NCI-H1436 (cell line): ENCODE results near the gene FXYD2.
"Not testable (repeated sequence)": the region's sequence is repeated elsewhere in the genome, so short reads cannot be mapped to it uniquely, and the experiment has no call there.

Experiments
- DNase-seq: peaks from one replicate; lab custom pipeline; 2025; lab: John Stamatoyannopoulos, UW

FXYD2 gene

GRCh38 chr11:117824571-117825537 is at the start of gene FXYD2:
Gene FXYD2, minus strand, starts transcription at chr11:117824744. Its CDS starts 66 bp downstream, at chr11:117824678.
- DNase-seq, result no peak

DNA sequence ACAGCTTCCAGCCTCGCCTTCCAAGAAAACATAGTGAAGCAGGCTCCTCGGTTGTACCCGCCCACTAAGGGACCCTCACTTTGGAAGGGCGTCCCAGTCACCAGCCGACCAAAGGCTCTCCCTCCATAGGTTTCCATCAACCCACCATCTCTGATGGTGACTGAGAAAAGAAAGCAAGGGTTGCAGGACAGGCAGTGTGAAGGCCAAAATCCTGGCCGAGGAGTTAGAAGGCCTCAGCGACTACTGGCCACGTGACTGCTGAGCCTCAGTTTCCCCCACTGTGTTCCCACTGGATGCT is 49.2 kb upstream of the FXYD2 start:
- no peak for DNase-seq

DNA sequence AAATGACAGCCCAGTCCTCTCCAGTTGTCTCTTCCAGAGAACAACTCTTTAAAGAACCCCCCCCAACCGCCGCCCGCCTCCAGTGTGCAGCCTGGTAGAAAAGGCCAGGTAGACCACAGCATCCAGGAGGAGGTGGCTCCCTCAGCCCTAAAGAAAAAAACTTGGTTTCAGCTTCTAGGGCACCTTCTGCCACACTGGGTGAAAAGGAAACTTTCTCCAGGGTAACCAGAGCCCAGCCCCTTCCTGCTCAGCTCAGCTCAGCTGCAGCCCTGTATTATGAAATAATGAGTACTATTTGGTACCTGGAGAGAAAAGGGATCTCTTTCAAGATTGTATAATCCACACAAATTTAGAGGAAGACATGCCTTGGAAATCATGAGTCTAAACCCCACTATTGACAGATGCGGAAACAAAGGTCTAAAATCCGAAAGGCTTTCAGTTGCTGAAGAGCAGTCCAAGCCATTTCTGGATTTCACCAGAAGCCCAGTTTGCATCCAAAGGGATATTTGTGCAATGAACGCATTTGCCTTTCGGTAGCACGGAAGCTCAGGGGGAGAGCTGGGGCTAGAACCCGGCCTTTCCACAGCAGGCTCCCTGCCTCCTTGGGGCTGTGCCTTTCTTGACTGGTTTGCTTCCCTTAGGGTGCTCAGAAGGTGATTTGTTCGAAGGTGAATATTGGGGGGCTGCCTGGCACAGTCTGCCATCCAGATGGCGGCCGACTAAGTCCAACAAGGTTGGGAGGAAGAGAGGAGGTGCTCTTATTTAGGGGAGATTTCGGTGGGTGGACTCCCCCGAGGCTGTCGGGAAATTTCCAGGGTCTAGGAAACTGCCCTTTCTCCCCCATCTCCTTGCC is 48.7 kb upstream of the FXYD2 start:
- DNase-seq, result no peak

DNA sequence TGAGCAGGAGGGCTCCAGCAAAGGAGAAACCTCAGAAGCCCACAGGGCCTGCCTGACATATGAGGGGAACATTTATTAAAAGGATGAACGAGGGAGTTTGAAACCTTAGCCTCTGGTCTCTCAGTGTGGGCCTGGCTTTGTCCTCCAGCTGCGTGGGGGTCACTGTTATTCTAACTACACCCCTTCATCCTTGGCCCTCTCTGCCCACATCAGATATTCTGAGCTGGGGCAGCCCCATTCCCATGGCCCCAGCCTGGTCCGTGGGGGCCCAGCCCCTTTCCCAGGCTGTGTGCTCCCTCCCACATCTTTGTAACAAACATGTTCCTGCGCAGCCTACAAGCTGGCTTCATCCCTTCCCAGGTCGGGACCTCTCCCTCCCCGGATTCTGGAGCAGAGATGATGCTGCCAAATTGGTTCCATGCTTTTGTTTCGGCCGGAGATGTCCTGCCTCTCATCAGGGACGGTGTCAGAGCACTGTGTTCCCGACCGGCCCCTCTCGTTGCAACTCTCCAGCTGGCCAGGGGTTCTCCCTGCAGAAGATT is 47.9 kb upstream of the FXYD2 start:
- no peak for DNase-seq

DNA sequence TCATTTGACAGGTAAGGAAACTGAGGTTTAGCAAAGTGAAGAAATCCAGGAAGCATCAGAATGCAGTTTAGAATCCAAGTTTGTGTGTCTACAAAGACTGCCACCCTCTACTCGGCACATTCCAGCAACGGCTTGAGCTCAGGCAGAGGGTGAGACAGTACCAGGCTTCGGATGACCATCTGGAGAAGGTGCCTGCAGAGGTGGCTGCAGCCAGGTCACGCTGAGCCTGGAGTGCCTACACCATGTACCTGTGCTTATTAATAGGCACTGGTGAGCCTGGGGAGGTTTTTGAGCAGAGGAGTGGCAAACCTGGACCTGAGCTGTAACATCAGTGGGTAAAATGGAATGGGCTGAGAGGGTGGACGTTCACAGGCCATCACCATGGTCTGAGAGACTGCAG is 47.2 kb upstream of the FXYD2 start:
- DNase-seq, result no peak

GRCh38 chr11:117871160-117871559 is 46.6 kb upstream of the FXYD2 start:
- DNase-seq, result no peak

DNA sequence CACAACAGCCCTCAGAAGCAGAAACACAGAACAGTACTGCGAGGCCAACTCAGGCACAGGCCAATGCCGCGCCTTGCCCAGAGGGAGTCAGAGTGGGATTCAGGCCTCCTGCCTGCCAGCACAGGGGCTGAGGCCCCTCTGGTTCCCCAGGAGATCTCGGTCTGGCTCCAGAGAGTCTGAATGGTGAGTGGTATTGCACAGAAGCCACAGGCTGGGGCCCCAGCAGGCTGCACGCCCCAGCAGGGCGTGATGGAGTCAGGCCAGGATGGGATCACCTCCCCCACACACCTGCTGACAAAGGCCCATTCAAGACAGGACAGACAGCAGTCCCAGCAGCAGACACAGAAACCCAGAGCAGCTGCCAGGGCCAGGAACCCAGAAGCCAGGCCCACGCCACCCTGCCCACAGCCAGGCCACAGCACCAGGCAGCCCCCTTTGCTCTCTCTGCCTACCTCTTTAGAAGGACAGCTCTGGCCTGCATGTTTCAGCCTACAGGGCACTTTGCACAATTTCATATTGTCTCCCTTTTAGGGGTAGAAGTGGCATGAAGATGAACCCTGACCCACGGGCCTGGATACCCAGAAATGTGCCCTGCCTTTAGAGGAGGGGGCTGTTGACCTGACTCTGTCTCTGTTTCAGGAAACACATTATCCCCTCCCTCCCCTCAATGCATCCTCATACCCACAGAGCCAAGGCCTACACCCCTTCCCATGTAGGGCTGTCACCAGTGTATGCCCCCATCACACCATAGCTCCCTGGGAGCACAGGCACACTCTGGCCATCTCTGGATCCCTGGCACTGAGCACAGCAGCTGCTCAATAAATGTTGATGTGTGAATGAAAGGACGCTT is 45.8 kb upstream of the FXYD2 start:
- DNase-seq, result no peak

DNA sequence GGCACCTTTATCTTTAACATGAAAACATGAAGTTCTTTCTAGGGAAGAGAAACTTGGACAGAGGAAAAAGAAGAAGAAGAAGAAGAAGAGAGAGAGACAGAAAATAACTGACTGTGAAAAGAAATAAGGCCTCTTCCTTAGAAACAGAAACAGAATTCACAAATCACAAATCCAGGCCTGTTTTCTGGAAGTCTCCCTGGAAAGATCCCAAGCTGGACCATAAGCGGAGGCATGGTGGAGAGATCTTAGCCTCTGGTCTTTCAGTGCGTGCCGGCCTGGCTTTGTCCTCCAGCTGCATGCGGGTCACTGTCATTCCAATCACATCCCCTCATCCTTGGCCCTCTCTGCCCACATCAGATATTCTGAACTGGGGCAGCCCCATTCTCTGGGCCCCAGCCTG is 45.1 kb upstream of the FXYD2 start:
- no peak for DNase-seq

- peak; percentile 49 for DNase-seq
Observed at GRCh38 chr11:117868815-117869561, 44.4 kb upstream of the FXYD2 start.

- no peak for DNase-seq
Observed at GRCh38 chr11:117868088-117868487, 43.5 kb upstream of the FXYD2 start.

GRCh38 chr11:117866526-117866925 is 42.0 kb upstream of the FXYD2 start:
- DNase-seq, result no peak

GRCh38 chr11:117865546-117865945 is 41.0 kb upstream of the FXYD2 start:
- not testable (repeated sequence) for DNase-seq

GRCh38 chr11:117863383-117863782 is 38.8 kb upstream of the FXYD2 start:
- DNase-seq, result no peak

DNA sequence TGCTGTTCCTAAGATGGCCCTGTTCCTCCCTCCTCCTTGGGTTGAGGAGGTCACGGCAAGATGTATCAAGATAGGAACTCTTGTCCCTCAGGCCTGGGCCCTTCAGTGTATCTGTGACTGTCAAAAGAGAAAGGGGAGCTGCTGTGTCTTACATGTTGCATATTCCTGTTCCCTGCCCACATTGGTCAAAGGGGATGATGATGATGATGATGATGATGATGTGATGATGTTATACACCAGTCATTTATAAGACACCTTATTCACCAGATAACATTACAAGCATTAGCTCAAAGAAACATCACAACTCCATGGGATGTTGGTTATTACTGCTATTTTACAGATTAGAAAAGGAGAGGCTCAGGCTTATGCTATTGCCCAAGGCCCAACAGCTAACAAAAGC is 38.2 kb upstream of the FXYD2 start:
- DNase-seq, result no peak

DNA sequence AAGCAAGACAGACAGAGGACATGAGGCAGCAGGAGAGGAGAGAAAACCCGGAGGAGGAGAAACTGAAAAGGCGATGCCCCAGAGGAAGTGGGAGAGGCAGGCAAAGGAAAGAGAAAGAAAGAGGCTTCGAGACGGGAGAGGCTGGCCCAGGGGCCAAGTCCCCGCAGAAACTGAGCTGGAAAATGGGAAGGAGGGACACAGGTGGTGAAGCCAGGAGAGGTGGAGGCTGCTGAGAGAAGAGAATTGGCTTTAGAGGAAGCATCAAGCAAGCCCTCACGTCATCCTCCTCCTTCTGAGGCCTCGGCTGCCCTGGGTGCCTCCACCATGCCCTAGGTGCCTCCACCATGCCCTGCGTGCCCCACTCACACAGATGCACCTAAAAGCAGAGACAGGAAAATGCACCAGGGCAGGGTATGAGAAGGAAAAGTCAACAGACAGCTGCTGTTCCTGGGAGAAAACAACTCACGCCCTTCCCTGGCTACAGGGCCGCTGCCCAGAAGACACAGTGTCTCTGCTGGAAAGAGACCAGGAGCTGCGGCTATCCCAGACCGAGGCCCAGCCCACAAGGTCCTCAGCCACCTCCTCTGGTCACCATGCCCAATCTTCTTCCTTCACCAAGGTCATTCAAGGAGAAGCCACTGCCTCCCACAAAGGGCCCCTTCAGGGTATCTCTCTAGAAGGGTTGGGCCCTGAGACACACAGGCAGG is 37.6 kb upstream of the FXYD2 start:
- no peak for DNase-seq

DNA sequence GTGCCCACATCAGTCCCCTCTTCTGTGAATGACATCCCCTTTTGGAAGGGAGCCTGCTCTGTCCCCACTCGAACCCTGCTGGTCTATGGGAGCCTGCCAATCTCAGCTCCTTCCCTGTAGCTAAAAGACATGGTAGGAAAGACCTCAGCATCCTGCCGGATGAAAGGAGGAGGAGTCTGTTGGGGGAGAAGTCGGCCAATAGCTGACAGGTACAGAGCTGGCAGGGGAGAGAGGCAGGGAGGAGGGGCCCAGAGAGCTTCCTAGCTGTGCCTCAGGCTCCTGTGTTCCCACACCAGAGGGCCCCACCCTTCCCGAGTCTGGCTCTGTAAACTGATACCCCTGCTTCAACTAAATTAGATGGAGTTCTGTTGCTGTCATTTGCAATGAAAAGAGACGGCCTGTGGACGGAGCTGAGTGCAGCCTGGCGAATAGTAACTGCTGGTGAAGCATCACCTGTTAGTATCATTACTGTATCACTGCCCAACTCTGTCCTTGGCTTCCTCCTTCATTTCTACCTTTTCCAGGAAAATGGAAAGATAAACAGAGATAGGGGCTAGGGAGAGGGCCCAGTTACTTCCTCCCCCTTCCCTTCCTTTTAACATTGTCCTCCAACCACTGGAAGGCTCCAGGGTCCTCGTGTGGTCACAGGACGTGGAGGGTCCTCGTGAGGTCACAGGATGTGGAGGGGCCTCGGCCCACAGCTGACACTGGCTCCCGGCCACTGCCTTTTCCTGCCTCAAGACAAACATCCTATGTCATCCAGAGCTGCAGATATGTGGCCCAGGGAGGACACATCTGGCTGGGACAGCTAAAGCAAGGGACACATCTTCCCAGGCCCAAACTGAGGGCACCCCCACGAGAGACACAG is 36.8 kb upstream of the FXYD2 start:
- peak; percentile 76 for DNase-seq

DNA sequence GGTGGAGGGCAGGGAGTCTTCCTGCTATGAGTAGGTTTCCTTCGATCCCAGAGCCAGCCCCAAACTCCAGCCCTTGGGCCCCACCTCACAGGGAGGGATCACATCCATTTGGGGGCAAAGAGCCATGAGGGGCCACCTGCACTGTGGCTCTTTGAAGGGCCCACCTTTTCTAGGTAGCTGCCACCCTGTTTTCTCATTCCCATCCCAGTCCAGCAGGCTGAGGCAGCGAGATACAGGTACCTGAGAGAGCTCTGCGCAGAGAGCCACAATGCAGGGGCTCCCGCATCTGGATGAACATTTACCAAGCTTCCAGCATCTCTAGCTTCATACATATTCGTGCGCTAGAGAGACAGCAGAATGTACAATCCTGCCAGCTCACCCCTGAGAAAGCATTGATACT is 35.6 kb upstream of the FXYD2 start:
- no peak for DNase-seq

- no peak for DNase-seq
Observed at GRCh38 chr11:117859488-117860112, 35.1 kb upstream of the FXYD2 start.

- DNase-seq, result no peak
Observed at GRCh38 chr11:117859061-117859460, 34.5 kb upstream of the FXYD2 start.
